Skeletal muscle cell (primary cell): ENCODE data around the gene MTA1.

ENCODE experiments used
- DNase-seq: peaks from one replicate; pipeline ENCODE4 v3.0.0-alpha.2; 2010; ENCODE audit warnings: low read depth
- H3K4me3 ChIP-seq: 2 replicates; pipeline ENCODE4 v1.5.1; 2011; ENCODE audit warnings: low read depth, mild to moderate bottlenecking, control low read depth, low read length, moderate library complexity

The MTA1 gene

DNA sequence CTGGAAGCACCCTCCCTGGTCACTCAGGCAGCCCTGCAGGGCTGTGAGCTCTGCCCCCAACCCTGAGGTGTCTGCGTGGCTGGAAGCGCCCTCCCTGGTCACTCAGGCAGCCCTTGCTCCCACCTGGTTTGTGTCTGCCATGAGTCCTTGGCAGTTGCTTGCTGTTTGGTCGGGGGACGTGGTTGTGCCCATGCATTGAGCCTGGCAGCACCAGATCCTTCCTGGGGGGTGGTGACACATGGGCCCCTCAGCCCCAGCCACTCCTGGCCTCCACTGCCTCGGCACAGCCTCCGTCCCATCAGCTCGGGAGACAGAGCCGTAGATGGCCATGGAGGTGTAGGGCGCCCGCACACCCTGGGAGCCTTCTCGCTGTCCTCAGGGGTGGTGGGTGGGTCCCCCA is 19.6 kb downstream of the MTA1 start:
- DNase-seq = no peak

DNA sequence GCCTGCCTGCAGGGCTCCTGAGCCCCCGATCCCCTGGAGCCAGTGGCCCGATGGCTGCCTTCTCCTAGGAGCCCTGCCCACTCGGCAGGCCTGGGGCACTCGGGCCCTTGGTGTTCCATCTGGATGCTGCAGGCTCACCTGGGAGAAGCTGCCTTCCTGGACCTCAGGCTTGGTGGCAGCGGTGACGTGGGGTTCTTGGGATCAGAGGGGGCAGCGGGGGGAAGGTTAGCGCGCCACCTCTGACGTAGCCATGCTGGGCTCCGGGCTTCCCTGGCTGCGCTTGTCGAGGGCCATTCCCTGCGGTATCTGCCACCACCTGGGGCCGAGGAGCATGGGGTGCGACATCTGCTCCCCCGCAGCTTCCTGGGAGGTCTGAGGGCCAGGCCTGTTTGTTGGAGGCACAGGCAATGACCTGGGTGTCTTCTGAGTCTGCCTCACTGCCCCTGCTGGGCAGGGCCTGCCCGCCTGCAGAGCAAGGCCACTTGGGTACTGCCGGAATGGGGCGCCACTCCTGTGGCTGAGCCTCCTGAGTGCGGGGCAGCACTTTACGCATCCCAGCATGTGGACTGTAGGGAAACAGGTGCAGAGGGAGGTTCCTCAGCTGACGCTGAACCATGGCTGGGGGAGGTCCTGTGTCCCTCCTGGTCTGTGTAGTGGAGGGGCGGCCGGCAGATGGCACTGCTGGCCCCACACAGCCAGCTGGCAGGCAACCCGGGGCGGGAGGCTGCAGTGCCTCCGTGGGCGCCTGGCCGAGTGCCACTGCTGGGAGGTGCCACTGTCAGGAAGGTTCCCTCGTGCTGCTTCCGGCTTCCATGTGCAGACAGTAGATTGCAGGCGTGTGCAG is 20.3 kb downstream of the MTA1 start:
- H3K4me3 ChIP-seq = no peak overlapping the region
- no peak for DNase-seq

More for the DNA sequence above, 19.6 kb downstream of the MTA1 start:
- H3K4me3 ChIP-seq = no peak overlapping the region

- no peak overlapping the region for H3K4me3 ChIP-seq
- no peak for DNase-seq
Observed at GRCh38 chr14:105440554-105440900, 20.9 kb downstream of the MTA1 start.

DNA sequence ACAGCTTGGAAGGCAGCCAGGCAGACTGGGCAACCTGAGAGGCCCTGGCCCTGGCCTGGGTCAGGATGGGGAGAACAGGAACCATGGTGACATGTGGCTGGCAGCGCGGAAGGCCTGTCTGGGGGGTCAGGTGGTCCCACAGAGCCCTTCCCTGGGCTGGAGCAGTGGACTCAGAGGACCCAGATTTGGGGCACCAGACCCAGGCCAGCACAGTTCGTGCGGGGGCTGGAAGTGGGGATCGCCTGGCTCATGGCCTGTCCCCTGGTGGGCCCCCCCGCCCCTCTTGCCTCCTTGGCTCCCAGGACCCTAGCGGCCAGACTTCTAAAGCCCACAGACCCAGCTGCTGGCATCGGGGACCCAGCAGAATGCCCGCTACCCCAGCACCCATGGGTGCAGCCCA is 21.4 kb downstream of the MTA1 start:
- H3K4me3 ChIP-seq = no peak overlapping the region
- DNase-seq = no peak

DNA sequence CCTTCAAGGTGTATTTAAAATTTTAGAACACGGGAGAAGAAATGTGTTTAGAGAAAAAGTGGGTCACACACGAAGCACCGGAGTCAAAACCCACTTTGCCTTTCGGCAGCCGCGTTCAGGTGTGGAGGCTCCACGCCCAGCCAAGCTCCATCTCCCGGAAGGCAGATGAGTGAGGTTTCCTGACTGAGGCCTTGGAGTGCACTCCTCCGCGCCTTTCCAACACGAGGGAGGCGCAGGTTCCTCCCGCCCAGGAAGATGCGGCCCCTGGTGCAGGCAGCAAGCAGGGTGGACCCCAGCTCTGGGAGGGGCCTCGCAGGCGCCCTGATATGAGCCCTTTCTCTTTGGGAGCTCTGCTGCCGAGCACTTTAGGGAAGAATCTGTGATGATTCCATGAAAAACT is 22.5 kb downstream of the MTA1 start:
- DNase-seq = no peak
- H3K4me3 ChIP-seq = no peak overlapping the region

GRCh38 chr14:105442834-105443233 is 23.2 kb downstream of the MTA1 start:
- no peak for DNase-seq
- no peak overlapping the region for H3K4me3 ChIP-seq

- no peak overlapping the region for H3K4me3 ChIP-seq
- no peak for DNase-seq
Observed at GRCh38 chr14:105444859-105445258, 25.2 kb downstream of the MTA1 start.

GRCh38 chr14:105445290-105445689 is 25.7 kb downstream of the MTA1 start:
- DNase-seq = no peak
- no peak overlapping the region for H3K4me3 ChIP-seq

DNA sequence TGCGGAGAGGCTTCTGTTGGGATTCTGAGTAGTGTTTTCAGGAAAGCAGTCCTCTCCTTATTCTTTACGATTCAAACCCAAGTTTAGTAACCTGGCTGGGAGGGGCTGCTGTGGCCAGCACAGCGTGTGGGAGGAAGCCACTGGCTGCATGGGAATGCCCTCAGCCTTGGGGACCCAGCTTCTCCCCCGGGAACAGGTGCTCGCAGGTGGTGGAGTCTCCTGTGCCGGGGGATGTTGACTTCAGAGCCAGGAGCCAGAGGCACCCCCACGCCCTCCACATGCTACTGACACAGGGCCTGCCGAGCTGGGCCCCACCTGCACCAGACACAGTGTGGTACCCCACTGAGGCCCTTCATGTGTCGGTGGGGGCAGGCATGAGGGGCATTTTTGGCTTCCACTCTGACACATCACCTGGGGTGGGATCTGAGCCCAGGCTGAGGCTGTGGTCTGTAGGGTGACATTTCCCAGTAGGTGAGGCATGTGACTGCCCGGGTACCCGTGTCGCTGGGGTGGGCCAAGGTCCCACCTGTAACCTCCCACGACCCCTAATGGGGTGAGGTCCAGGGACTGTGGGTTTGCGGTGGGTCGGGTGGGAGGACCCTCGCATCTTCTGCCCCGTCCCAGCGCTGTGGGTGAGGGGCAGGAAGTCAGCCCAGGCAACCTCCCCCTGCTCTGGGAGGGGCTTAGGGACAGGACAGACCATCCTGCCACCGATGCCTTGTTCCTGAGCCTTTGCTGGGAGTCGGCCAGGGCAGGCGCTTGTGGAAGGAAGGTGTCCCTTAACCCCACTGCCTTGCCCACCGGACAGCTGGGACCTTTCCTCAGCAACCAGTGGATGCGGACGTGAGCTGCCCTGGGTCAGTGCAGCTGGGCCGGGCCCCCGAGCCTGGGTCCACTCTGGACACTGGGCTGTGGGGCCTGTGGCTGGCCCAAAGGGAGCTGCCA is 26.5 kb downstream of the MTA1 start:
- no peak overlapping the region for H3K4me3 ChIP-seq
- no peak for DNase-seq

DNA sequence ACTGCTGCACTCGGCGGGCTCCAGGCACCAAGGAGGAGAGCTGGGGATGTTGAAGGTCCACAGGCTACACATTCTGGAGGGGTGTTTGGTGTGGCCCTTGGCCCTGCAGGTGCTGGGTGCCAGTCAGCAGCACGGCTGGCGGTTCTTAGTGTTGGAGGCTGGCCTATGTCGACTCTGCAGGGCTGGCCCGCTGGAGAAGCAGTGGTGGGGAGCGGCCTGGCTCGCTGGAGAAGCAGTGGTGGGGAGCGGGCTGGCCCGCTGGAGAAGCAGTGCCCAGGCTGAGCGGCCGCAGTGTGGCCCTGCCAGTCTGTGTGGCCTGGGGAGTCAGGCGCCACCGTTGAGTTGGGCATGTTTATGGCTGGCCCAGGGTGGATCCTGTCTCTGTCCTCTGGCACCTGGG is 27.3 kb downstream of the MTA1 start:
- DNase-seq = no peak
- no peak overlapping the region for H3K4me3 ChIP-seq

DNA sequence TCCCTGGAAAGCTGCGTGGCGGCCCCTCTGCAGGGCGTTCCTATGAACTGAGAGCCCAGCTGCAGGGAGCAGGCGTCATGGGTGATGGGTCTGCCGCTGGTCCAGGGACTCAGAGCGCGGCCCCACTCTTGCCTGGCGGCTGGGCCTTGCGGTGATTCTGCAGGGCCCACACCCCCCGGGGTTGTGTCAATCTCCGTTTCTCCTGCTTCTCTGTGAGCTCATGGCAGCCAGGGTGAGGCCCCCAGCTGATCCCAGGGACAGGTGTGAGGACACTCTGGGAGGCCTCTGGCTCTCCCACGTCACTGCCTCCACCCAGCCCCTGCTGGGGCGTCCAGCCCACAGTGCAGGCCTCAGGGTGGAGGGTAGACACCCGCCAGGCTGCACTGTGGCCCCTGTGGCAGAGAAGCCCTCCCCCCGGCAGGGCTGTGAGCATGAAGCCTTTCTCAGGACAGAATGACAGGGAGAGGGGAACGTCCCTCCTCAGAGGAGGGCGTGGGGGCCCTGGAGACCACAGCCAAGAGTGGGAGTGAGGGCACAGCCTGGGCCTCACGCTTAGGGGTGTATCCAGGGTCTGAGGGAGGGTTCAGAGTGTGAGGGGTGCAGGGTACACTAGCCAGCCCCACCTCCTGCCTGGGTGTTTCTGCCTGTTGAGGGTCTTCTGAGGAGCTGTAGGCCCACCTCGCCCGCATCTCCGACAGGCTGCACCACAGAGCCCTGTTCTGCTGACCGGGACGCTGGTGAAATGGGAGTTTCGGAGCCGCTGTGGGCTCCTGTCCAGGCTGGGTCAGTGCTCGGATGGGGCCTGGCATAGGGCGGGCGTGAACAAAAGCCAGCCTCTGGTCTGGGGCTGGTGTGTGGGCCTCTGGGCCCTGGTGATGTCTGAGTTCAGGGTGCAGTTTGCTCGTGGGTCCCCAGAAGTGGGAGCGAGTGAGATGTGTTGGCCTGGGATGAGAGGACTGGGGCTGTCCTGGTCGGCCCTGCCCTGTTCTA is 28.3 kb downstream of the MTA1 start:
- no peak overlapping the region for H3K4me3 ChIP-seq
- no peak for DNase-seq

DNA sequence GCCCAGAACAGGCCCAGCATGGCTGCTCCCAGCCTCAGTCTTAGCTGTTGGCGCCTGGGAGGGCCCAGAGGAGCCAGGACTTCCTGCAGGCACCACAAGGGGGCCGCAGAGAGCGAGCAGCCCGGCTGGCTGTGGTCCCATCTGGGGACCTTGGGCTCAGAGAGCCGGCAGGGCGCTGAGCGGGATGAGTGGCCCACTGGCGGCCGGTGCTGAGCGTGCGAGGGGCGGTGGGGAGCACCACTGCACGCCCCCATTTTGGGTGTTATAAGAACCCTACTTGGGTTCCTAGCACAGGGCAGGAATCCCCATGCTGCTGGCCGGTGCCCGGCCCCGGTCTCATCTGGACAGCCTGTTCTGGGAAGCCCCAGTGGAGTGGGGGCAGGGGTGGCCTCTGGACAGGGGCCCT is 29.1 kb downstream of the MTA1 start:
- H3K4me3 ChIP-seq = no peak overlapping the region
- no peak for DNase-seq

DNA sequence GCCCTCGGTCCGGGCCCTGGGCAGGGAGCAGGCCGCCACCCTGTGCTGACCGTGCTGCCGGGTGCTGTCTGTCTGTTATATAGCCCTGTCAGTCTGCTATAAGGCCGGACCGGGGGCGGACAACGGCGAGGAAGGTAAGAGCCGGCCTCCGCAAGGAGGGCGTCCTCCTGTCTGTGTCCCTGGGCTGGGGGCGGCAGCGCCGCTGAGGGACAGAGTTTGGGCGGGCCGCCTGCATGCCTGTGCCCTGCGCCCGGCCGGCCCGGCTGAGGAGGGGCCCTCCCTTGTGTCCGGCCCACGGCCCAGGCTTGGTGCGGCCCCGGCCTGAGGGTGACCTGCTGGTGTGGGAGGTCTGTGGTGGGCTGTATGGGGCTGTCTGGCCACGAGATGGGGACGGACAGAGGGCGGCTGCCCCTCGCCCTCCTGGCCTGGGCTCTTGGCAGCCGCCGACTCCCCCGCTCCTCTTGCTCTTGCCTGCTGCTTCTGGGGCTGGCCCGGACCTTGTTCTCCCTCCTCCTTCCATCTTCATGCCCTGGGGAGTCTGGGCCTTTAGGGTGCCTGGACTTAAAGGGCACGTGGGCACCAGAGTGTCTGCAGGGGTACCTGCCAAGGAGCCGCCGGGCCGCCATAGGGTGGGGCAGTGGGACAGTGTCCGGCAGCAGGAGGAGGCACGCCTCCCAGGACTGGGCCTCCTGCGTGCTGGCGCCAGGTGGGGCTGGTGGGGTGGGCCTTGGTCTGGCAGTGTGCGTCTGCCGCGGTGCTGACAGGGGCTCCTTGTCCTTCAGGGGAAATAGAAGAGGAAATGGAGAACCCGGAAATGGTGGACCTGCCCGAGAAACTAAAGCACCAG is 29.9 kb downstream of the MTA1 start:
- no peak overlapping the region for H3K4me3 ChIP-seq
- no peak for DNase-seq

DNA sequence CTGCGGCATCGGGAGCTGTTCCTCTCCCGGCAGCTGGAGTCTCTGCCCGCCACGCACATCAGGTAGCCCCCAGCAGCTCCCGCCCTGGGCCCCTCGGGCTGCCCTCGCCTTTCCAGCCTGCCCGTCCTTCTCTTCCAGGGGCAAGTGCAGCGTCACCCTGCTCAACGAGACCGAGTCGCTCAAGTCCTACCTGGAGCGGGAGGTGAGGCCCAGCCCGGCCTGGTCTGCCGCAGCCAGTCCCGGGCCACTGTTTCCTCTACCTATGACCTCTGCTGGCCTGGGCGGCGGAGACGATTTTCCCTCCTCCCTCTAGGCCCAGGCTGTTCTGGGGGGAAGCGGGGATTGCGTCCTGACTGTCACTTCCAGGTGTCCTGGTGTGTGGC is 30.5 kb downstream of the MTA1 start:
- DNase-seq = no peak
- H3K4me3 ChIP-seq = no peak overlapping the region

DNA sequence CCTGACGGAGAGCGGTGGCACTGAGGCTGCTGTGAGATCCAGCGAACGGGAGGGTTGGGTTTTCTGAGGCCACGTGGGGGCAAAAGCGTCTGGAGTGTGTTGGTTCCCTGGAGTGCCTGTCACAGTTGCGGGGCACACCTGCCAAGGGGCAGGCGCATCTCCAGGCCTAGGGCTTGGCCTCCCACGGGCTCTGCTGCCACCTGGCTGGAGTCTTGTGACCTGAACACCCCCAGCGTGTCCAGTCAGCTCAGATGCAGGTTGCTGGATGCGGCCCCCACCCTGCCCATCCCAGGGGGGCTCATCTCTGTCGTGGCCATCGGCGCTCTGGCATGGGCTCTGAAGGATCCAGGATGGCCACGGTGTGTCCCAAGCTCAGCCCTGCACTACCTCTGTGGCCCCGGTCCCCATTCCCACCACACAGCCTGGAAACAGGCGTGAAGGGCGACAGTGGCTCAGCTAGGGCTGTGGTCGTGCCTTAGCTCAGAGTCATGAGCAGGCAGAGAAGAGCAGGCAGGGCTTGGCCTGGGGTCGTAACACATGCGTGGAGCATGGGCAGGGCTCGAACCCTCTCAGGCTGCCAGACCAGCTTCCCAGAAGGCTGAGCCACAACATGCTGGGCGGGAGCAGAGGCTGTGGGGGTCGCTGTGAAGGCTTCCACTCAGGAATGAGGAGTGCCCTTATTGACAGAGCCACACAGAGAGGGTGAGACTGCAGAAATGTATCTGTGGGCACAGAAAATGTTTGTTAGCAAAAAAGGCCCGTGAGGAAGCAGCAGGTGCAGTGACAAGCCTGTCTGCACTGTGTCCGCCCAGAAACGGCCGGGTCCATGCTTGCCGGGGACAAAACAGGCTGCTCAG is 31.5 kb downstream of the MTA1 start:
- DNase-seq = no peak
- H3K4me3 ChIP-seq = no peak overlapping the region

DNA sequence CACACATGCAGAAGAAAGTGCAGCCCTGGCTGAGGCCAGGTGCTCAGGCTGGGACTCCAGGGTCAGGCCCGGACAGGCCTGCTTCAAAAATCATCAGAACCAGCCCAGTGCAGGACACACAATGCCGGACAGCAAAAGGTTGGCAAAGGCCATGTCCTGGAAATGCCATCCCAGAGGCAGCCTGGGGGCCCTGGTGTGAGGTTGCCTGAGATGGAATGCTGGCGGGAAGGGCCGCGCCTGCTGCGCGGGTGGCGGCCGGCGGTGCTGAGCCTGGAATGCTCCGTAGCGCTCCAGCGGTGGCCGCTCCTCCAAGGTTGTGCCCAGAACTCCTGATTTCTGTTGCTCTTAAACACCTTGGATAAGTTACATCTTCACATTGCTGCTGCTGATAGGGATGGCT is 33.3 kb downstream of the MTA1 start:
- no peak for DNase-seq
- no peak overlapping the region for H3K4me3 ChIP-seq

- DNase-seq = no peak
- no peak overlapping the region for H3K4me3 ChIP-seq
Observed at GRCh38 chr14:105453847-105454246, 34.2 kb downstream of the MTA1 start.

DNA sequence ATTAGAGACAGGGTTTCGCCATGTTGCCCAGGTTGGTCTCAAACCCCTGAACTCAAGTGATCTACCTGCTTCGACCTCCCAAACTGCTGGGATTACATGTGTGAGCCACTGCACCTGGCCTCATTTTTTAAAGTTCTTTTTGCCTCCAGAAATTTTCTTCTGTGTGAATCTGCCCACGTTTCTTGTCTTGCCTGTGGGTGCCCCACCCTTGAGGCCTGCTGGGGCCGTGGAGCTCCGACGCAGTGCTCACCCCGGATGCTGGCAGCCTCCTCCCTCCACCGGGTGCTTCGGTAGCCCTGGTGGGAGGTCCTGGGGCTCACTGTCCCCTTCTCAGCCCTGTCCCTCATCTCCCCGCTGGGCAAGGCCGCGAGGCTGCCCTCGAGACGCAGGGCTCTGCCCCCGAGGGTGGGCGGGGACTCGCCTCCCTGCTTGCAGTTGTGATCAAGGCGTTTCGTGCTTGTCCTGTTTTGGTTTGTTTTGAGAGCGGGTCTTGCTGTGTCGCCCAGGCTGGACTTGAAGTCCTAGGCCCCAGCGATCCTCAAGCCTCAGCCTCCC is 35.5 kb downstream of the MTA1 start:
- no peak overlapping the region for H3K4me3 ChIP-seq

More for the DNA sequence above, 35.5 kb downstream of the MTA1 start:
- DNase-seq = no peak
